GM12801 (cell line): ENCODE results near the gene MYBPH.

ENCODE experiments used
- CTCF ChIP-seq: IDR thresholded peaks from one replicate; pipeline ENCODE4 v1.5.1; 2011; ENCODE audit warnings: control low read depth; ENCODE audit not compliant: insufficient read length; ENCODE audit errors: extremely low read depth

Gene MYBPH

GRCh38 chr1:203156280-203156679 is 19.3 kb downstream of the MYBPH start:
- no peak for TF ChIP-seq CTCF

- TF ChIP-seq CTCF, result no peak
Measured at GRCh38 chr1:203153989-203154821, 21.4 kb downstream of the MYBPH start.

- TF ChIP-seq CTCF, result no peak
Measured at GRCh38 chr1:203153051-203153988, 22.3 kb downstream of the MYBPH start.

DNA sequence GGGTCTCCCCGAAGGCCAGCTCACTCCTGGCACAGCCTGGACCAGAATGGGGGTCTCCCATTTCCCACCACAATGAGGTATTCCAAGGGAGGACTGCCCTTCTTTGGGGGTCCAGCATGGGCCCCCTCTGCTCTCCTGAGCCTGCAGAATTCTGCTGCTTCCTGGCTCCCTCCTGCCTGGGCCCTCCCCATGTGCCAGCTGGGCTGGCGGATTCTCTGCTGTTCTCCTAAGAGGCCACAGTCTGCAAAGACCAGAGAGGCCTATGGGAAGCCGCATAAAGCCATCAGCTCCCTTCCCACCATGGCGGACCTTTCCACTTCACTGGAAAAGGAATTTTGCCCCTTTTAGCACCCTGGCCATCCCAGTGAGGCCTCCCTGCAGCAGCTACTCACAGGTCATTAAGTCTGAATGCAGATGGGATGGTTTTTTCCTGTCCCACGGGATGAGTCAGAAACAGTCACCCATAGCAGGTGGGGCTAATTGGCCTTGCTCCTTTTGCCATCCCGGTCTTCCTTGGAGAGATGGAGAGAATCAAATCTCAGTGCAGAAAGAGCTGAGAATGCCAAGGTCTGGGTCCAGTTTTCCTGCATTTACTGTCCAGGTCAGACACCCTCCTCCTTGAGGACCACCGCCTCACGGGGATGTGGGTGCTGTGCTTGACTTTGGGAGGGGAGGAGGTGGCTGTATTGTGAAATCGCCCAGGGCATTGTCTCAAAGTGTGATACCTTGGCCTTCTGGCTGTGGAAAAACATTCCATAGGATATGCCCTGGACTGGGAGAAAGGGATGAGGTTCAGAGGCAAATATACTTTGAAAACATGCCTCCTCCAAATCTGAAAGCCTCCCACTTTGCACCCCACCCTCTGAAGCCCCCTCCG is 23.2 kb downstream of the MYBPH start:
- no peak for TF ChIP-seq CTCF

DNA sequence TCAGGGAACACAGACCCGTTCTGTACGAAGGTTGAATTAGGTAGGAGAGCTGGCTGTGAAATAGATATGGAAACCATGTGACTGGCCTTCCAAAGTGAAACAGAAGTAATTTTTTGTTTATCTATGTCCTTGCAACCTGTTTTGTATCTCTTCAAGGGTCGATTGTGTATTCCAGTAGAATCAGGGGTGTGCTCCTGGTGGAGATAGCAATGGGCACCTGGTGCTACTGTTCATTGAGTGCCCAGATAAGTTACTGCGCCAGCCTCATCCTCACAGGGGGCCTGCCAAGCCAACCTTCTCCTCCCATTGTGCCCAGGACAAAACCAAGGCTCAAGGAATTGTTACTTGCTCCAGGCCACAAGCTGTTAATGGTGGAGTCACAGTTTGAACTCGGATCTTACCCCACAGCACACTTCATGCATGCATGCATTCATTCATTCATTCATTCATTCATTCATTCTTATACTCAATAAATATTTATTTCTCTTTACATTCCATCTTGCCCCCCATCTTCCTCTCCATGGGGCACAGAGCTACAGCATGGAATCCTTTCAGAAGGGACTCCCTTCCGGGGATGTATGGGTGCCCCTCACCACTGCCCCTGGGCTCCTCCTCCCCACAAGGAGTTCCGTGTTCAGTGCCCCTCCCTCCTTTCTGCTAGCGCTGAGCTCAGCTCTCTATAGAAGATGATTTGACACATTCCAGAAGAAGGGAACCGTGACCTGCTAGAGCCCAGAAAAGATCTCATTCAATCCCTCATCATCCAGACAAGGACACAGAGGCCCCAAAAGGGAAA is 24.1 kb downstream of the MYBPH start:
- TF ChIP-seq CTCF, result no peak

DNA sequence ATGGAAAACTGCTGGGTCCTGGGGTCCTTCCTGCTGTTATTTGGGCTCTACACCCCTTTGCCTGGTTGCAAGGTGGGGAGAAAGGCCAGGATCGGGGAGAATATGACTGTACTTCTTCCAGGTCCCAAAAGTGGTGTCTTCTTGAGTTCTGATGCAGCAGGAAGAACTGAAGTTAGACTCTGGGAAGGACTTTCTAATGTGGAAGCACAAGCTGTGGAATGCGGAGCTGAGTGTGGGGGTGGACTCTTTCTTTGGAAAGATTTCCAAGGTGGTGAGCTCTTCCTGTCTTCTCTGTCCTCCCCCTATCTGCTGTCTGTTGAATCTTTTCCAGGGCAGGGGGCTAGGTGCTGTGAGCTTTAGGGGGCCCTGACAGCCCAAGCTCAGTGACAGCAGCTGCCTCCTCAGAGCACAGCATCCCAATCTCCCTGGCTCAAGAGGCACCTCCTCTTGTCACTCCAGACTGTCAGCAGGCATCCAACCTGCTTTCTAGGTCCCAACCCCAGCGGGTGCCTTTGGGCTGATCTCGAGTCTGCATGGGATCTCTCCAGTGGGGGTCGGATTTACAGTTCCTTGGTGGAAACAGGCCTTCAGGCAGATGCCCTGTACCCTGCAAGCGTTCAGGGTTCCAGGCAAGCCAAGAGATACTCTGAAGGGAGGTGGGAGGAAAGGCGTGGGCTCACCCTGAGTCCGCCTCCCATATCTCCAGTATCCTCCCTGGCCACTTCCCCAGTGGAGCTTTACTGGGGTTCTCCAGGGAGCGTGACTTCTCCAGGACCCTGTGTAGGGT is 24.9 kb downstream of the MYBPH start:
- TF ChIP-seq CTCF, result no peak
